Measurements from ENCODE around the gene ST6GALNAC1.
A peak's percentile ranks its signal among the peaks of the same experiment; 100 is the strongest.

ST6GALNAC1 gene

GRCh38 chr17:76683011-76683755 is 39.6 kb upstream of the ST6GALNAC1 start:
- peak; percentile 32 for DNase-seq (ENCODE audit: low read depth)
- H3K4me3 ChIP-seq (ENCODE audit: control insufficient read depth, low read depth, low read length) = no peak overlapping the region
- TF ChIP-seq CTCF (conservative IDR thresholded peaks at IDR 0.05; ENCODE audit: control insufficient read depth, insufficient read depth, low read depth, low read length) = peak; percentile 15

- DNase-seq (ENCODE audit: low read depth) = peak; percentile 81
- TF ChIP-seq CTCF (conservative IDR thresholded peaks at IDR 0.05; ENCODE audit: control insufficient read depth, insufficient read depth, low read depth, low read length) = no peak
- no peak overlapping the region for H3K4me3 ChIP-seq (ENCODE audit: control insufficient read depth, low read depth, low read length)
These were observed 38.7 kb upstream of the ST6GALNAC1 start for GRCh38 chr17:76682296-76682695.

GRCh38 chr17:76681222-76682137 is 37.9 kb upstream of the ST6GALNAC1 start:
- TF ChIP-seq CTCF (conservative IDR thresholded peaks at IDR 0.05; ENCODE audit: control insufficient read depth, insufficient read depth, low read depth, low read length) = peak; percentile 79
- no peak overlapping the region for H3K4me3 ChIP-seq (ENCODE audit: control insufficient read depth, low read depth, low read length)
- DNase-seq (ENCODE audit: low read depth) = peak; percentile 76

- no peak for TF ChIP-seq CTCF (conservative IDR thresholded peaks at IDR 0.05; ENCODE audit: control insufficient read depth, insufficient read depth, low read depth, low read length)
- DNase-seq (ENCODE audit: low read depth) = no peak
- H3K4me3 ChIP-seq (ENCODE audit: control insufficient read depth, low read depth, low read length) = no peak overlapping the region
These were observed 35.7 kb upstream of the ST6GALNAC1 start for GRCh38 chr17:76679239-76679638.

GRCh38 chr17:76678330-76678729 is 34.8 kb upstream of the ST6GALNAC1 start:
- no peak for DNase-seq (ENCODE audit: low read depth)
- H3K4me3 ChIP-seq (ENCODE audit: control insufficient read depth, low read depth, low read length) = no peak overlapping the region
- no peak for TF ChIP-seq CTCF (conservative IDR thresholded peaks at IDR 0.05; ENCODE audit: control insufficient read depth, insufficient read depth, low read depth, low read length)

- no peak for TF ChIP-seq CTCF (conservative IDR thresholded peaks at IDR 0.05; ENCODE audit: control insufficient read depth, insufficient read depth, low read depth, low read length)
- no peak overlapping the region for H3K4me3 ChIP-seq (ENCODE audit: control insufficient read depth, low read depth, low read length)
- no peak for DNase-seq (ENCODE audit: low read depth)
These were observed 33.8 kb upstream of the ST6GALNAC1 start for GRCh38 chr17:76677406-76677805.
